ENCODE data around the gene TEC. TPM values are rescaled to one million over a fixed set of nuclear protein-coding genes. Genes with fewer than 3 reads are reported as not detected.

The TEC gene
- total and polyA plus RNA-seq, 9 of the 15 experiments (the other 6 are each of a cell fraction or from before 2014, with no cell fraction given) = 5.3 to 14.7 (median 8.8) TPM

DNA sequence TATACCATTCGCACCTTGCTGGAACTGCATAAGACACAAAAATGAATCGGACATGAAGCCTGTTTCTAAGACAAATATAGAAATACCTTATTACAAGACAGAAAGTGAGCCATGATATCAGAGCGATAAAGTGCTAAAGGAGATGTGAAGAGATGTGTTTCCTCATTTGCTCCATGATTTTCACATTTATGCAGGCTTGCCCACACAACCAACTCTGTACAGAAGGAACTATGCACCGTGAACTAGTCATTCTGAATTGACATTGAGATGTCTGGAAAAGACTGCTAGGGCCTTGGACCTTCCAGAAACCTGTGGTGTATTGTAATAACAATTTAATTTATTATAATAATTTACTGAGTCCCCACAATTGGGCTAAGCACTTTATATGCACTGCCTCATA is 97.0 kb downstream of the TEC start:
- Histone ChIP-seq H3K9ac (ENCODE audit: insufficient read depth in 1 of 2, low read depth in 2 of 2, low read length in 2 of 2) (peak overlapping the region in 1 of 2 experiments; percentile 64; a peak in 2 of 4 replicates), H3K36me3 (ENCODE audit: control insufficient read depth, insufficient read depth, low read length) (peaks cover 11% of the 10 kb centered on the region; the same call in 2 of the 3 replicates), H3K9me3 (replicated peaks; ENCODE audit: control insufficient read depth, insufficient read depth, low read depth, low read length) (no peaks in the 10 kb centered on the region), H3K27me3 (ENCODE audit: control insufficient read depth in 2 of 2, insufficient read depth in 2 of 2, low read length in 2 of 2) (no peaks in the 10 kb centered on the region), H4K20me1 (replicated peaks; ENCODE audit: control insufficient read depth, insufficient read depth, low read length) (no peaks in the 10 kb centered on the region), H3K27ac (ENCODE audit: extremely low read depth, low read depth, low read length) (peak overlapping the region; percentile 82), H3K4me2 (ENCODE audit: insufficient read depth, low read length) (peak overlapping the region; percentile 22; the same call in 1 of the 2 replicates), H3K4me3 (no peak overlapping the region), H3K4me1 (replicated peaks in 1 of 2; ENCODE audit: control insufficient read depth in 2 of 2, insufficient read depth in 2 of 2, low read length in 2 of 2) (peaks cover 0 to 17% of the 10 kb centered on the region in 2 experiments; a peak in 3 of 5 replicates), H3K79me2 (ENCODE audit: control insufficient read depth, insufficient read depth, low read length) (no peaks in the 10 kb centered on the region), H2AFZ (ENCODE audit: low read depth, low read length) (peak overlapping the region; percentile 46; the same call in 1 of the 2 replicates), H3K9me1 (ENCODE audit: control insufficient read depth, insufficient read depth, low read length) (no peaks in the 10 kb centered on the region)
- intact Hi-C loops (cut with micrococcal nuclease) = no loop called here
- ATAC-seq = no peak; the same call in 2 of the 3 replicates
- 83% methylated on average over 4 of the region's 4 CpGs for WGBS (ENCODE audit: insufficient coverage, low coverage, missing lambda C conversion rate)
- BruUV-seq (replicated peaks) = no TSS peak
- ChIA-PET CTCF (ENCODE audit: low intra/inter-chr PET ratio) (no interaction called here), POLR2A (interaction anchor here (1.4 kb wide), 1 partner anchor 11 kb away, joined by 6 read pairs; no protein-coding TSS in a partner anchor)
- no peak for DNase-seq (ENCODE audit: extremely low read depth in 1 of 4, low spot score in 3 of 4)
- no peak for FAIRE-seq
- in situ Hi-C loops (cut with MboI) = no loop called here
- TF ChIP-seq MAFF (IDR thresholded peaks at IDR 0.05; ENCODE audit: low read length) (no peak), DLX4 (CRISPR knock-in tag; IDR thresholded peaks at IDR 0.05) (no peak), SREBF2 (CRISPR knock-in tag; IDR thresholded peaks at IDR 0.05) (no peak), NFYB (IDR thresholded peaks at IDR 0.05; ENCODE audit: extremely low read depth, insufficient read length) (no peak), GTF2E2 (tag; IDR thresholded peaks at IDR 0.05) (no peak), MYNN (IDR thresholded peaks at IDR 0.05) (no peak), MYNN (CRISPR knock-in tag; IDR thresholded peaks at IDR 0.05) (no peak), ZNF408 (CRISPR knock-in tag; IDR thresholded peaks at IDR 0.05; ENCODE audit: low read depth) (no peak), POLR2AphosphoS5 (IDR thresholded peaks at IDR 0.05; ENCODE audit: control insufficient read depth, insufficient read depth, low read depth, low read length) (no peak), KDM2B (CRISPR knock-in tag; IDR thresholded peaks at IDR 0.05) (no peak), IRF2 (CRISPR knock-in tag; IDR thresholded peaks at IDR 0.05) (no peak), ELF4 (CRISPR knock-in tag; IDR thresholded peaks at IDR 0.05) (no peak), ARHGAP35 (IDR thresholded peaks at IDR 0.05; ENCODE audit: partially characterized antibody) (no peak), STAG1 (CRISPR knock-in tag; IDR thresholded peaks at IDR 0.05; ENCODE audit: borderline replicate concordance) (no peak), ELF2 (CRISPR knock-in tag; IDR thresholded peaks at IDR 0.05) (no peak), POLR2AphosphoS2 (IDR thresholded peaks at IDR 0.05; ENCODE audit: low read length) (no peak), ZNF395 (CRISPR knock-in tag; IDR thresholded peaks at IDR 0.05) (no peak)
- TF ChIP-seq, protein P1, sequence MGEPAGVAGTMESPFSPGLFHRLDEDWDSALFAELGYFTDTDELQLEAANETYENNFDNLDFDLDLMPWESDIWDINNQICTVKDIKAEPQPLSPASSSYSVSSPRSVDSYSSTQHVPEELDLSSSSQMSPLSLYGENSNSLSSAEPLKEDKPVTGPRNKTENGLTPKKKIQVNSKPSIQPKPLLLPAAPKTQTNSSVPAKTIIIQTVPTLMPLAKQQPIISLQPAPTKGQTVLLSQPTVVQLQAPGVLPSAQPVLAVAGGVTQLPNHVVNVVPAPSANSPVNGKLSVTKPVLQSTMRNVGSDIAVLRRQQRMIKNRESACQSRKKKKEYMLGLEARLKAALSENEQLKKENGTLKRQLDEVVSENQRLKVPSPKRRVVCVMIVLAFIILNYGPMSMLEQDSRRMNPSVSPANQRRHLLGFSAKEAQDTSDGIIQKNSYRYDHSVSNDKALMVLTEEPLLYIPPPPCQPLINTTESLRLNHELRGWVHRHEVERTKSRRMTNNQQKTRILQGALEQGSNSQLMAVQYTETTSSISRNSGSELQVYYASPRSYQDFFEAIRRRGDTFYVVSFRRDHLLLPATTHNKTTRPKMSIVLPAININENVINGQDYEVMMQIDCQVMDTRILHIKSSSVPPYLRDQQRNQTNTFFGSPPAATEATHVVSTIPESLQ (CRISPR knock-in tag; IDR thresholded peaks at IDR 0.05) = no peak
- TF ChIP-seq, protein P2, sequence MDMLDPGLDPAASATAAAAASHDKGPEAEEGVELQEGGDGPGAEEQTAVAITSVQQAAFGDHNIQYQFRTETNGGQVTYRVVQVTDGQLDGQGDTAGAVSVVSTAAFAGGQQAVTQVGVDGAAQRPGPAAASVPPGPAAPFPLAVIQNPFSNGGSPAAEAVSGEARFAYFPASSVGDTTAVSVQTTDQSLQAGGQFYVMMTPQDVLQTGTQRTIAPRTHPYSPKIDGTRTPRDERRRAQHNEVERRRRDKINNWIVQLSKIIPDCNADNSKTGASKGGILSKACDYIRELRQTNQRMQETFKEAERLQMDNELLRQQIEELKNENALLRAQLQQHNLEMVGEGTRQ (CRISPR knock-in tag; IDR thresholded peaks at IDR 0.05) = no peak

All from K562 (cell line).